B cell (primary cell): ENCODE measurements around the gene PMVK. TPM values are rescaled to one million over a fixed set of nuclear protein-coding genes. Genes with fewer than 3 reads are reported as not detected.

Experiments used
- ATAC-seq: fragments of 200-7000 bp; cut with Tn5 transposase; one replicate; pipeline ENCODE4 v1.10.0; 2021; ENCODE audit warnings: low read depth, mild to moderate bottlenecking, moderate number of reproducible peaks, moderate library complexity
- CTCF ChIA-PET: fragments of 350-600 bp; sonication (Branson Sonifier 250); formaldehyde crosslinking; loops from one replicate; lab custom pipeline; 2021; ENCODE audit warnings: antibody characterized with exemption, inconsistent platforms; lab: Charles Lee
- POLR2A ChIA-PET: fragments of 350-600 bp; sonication (Branson Sonifier 250); formaldehyde crosslinking; loops from one replicate; lab custom pipeline; 2021; ENCODE audit warnings: antibody characterized with exemption; lab: Charles Lee
- DNase-seq: peaks from one replicate; pipeline ENCODE4 v3.0.0; 2013
- H2AFZ ChIP-seq: 2 replicates; pipeline ENCODE4 v1.6.1; 2012; ENCODE audit warnings: mild to moderate bottlenecking, low read depth, low read length; ENCODE audit not compliant: insufficient read depth, poor library complexity, severe bottlenecking
- H3K27ac ChIP-seq, 2 donors: 1 replicate in 1 of 2; 2 replicates in 1 of 2; pipeline ENCODE4 v1.5.1; 2012 to 2013; ENCODE audit warnings: low read length in 2 of 2, mild to moderate bottlenecking in 2 of 2, moderate library complexity in 1 of 2
- H3K27me3 ChIP-seq, 4 experiments: fragments of 200-600 bp in 1 of 4; sonication (generic) in 1 of 4; replicated peaks in 1 of 4; 1 replicate in 2 of 4; 2 replicates in 2 of 4; pipeline versions ENCODE4 v1.6.1 to v1.7.0; 2013 to 2016; ENCODE audit warnings: low read length in 3 of 4, mild to moderate bottlenecking in 2 of 4, mixed read lengths in 1 of 4, moderate library complexity in 1 of 4; ENCODE audit not compliant: insufficient read depth in 4 of 4, control insufficient read depth in 3 of 4; ENCODE audit errors: control extremely low read depth in 1 of 4
- H3K36me3 ChIP-seq, 2 experiments: replicated peaks in 1 of 2; 1 replicate in 1 of 2; 2 replicates in 1 of 2; pipeline versions ENCODE4 v1.6.1 to v1.7.1; 2013; ENCODE audit warnings: low read length in 1 of 2; ENCODE audit not compliant: insufficient read depth in 2 of 2, control insufficient read depth in 1 of 2; ENCODE audit errors: control extremely low read depth in 1 of 2, extremely low read depth in 1 of 2
- H3K4me1 ChIP-seq, 2 donors: fragments of 200-600 bp in 1 of 2; sonication (generic) in 1 of 2; 1 replicate in 1 of 2; 2 replicates in 1 of 2; pipeline versions ENCODE4 v1.5.1 to v1.6.1; 2013 to 2017; ENCODE audit warnings: low read length in 2 of 2; ENCODE audit not compliant: control insufficient read depth in 2 of 2, insufficient read depth in 2 of 2
- H3K4me2 ChIP-seq: replicated peaks from 2 replicates; pipeline ENCODE3; 2012; ENCODE audit warnings: mild to moderate bottlenecking, low read depth, low read length; ENCODE audit not compliant: poor library complexity, severe bottlenecking
- H3K4me3 ChIP-seq, 5 experiments: fragments of 200-600 bp in 1 of 5; sonication (generic) in 1 of 5; 1 replicate in 3 of 5; 2 replicates in 2 of 5; pipeline versions ENCODE4 v1.5.1 to v1.7.0; 2011 to 2016; ENCODE audit warnings: low read length in 4 of 5, mild to moderate bottlenecking in 4 of 5, low read depth in 2 of 5, control low read depth in 1 of 5, moderate library complexity in 1 of 5; ENCODE audit not compliant: insufficient read depth in 1 of 5; ENCODE audit errors: control extremely low read depth in 1 of 5, extremely low read depth in 1 of 5
- H3K79me2 ChIP-seq: fragments of 200-600 bp; sonication (generic); one replicate; pipeline ENCODE4 v1.6.0; 2016; ENCODE audit warnings: low read length; ENCODE audit not compliant: control insufficient read depth, insufficient read depth
- H3K9ac ChIP-seq: fragments of 200-600 bp; sonication (generic); 2 replicates; pipeline ENCODE4 v1.6.1; 2017; ENCODE audit warnings: mild to moderate bottlenecking, low read length, moderate library complexity
- H3K9me3 ChIP-seq, 3 donors: one replicate each; pipeline versions ENCODE4 v1.6.1 to v1.7.1; 2013; ENCODE audit warnings: low read length in 2 of 3; ENCODE audit not compliant: control insufficient read depth in 2 of 3, insufficient read depth in 1 of 3; ENCODE audit errors: control extremely low read depth in 1 of 3
- H4K20me1 ChIP-seq: 2 replicates; pipeline ENCODE4 v1.6.0; 2012; ENCODE audit warnings: mild to moderate bottlenecking, low read length; ENCODE audit not compliant: insufficient read depth, control insufficient read depth, poor library complexity, severe bottlenecking
- H3K27ac Mint-ChIP-seq: one replicate; pipeline ENCODE4 v1.8.0; 2021; ENCODE audit warnings: mixed read lengths
- H3K27me3 Mint-ChIP-seq: one replicate; pipeline ENCODE4 v1.8.0; 2021; ENCODE audit warnings: mixed read lengths
- H3K4me1 Mint-ChIP-seq: one replicate; pipeline ENCODE4 v1.8.0; 2021; ENCODE audit warnings: mixed read lengths
- H3K4me3 Mint-ChIP-seq: one replicate; pipeline ENCODE4 v1.8.0; 2021; ENCODE audit warnings: mixed read lengths
- H3K9me3 Mint-ChIP-seq: one replicate; pipeline ENCODE4 v1.8.0; 2022; ENCODE audit warnings: mixed read lengths; ENCODE audit not compliant: insufficient read depth
- CTCF ChIP-seq: fragments of 200-600 bp; IDR thresholded peaks from one replicate; pipeline ENCODE4 v1.8.0; 2022; ENCODE audit warnings: antibody characterized with exemption, mild to moderate bottlenecking
- EZH2 ChIP-seq: IDR thresholded peaks from 2 replicates; pipeline ENCODE4 v1.6.1; 2012; ENCODE audit warnings: borderline replicate concordance, low read depth, mild to moderate bottlenecking, moderate library complexity, low read length; ENCODE audit not compliant: insufficient read depth, poor library complexity, severe bottlenecking
- WGBS: methylation state at CpG from one replicate; pipeline ENCODE4 v1.1.5; 2013; ENCODE audit warnings: missing lambda C conversion rate; ENCODE audit not compliant: insufficient coverage; 5-methylcytosine and 5-hydroxymethylcytosine counted together
- intact Hi-C: fragments of 100-400 bp; cut with micrococcal nuclease; formaldehyde crosslinking; loops from one replicate; pipeline ENCODE4 v1.10.0; 2022
- polyA plus RNA-seq: library from polyadenylated mRNA; depleted of rRNA; stranded (reverse); fragments of >200 nt; gene quantifications from 2 replicates; pipeline ENCODE4 v1.2.3, GENCODE V29; 2012
- total RNA-seq, 2 donors: library from RNA; stranded (reverse); fragments of 120-200 nt in 1 of 2; gene quantifications; 1 replicate in 1 of 2; 2 replicates in 1 of 2; pipeline versions ENCODE4 v1.2.3 to v1.2.4, GENCODE V29; 2013 to 2022

PMVK gene
- total and polyA plus RNA-seq, 2 donors (not counting 1 experiment from before 2014, with no cell fraction given) = 15.0 to 15.4 TPM

GRCh38 chr1:154937085-154937987 is 817 bp upstream of the PMVK start:
- Histone ChIP-seq H2AFZ (peak overlapping the region; percentile 98), H3K27ac (peak overlapping the region; percentile 98), H3K9me3 (no peaks in the 10 kb centered on the region), H3K79me2 (peaks cover 42% of the 10 kb centered on the region), H3K9ac (peak overlapping the region; percentile 93), H4K20me1 (peaks cover 3% of the 10 kb centered on the region), H3K4me3 (peak overlapping the region; percentile 76 to 90 (median 80)), H3K36me3 (no peaks in the 10 kb centered on the region), H3K4me1 (peaks cover 39 to 57% of the 10 kb centered on the region in 2 donors), H3K27me3 (no peaks in the 10 kb centered on the region), H3K4me2 (peak overlapping the region; percentile 80)
- Mint-ChIP-seq H3K27me3 (no peaks in the 10 kb centered on the region), H3K27ac (peak overlapping the region; percentile 100), H3K4me3 (peak overlapping the region; percentile 97), H3K9me3 (no peaks in the 10 kb centered on the region), H3K4me1 (peaks cover 57% of the 10 kb centered on the region)
- 0% methylated on average over 34 of the region's 36 CpGs for WGBS
- TF ChIP-seq EZH2 (no peak), CTCF (no peak)
- intact Hi-C loops = loop anchor here (1.0 to 5.0 kb wide), 12 partner anchors 18 to 920 kb away; partner anchors contain the start of genes ADAR, ATP8B2, CKS1B and EFNA4
- ChIA-PET CTCF (interaction anchor here (0.6 to 2.9 kb wide), 25 partner anchors 8 to 609 kb away, joined by 3 to 30 read pairs (median 7); partner anchors contain the start of genes PBXIP1, PYGO2 and SHC1), POLR2A (interaction anchor here (0.7 to 1.7 kb wide), 12 partner anchors 14 to 717 kb away, joined by 3 to 9 read pairs (median 4); partner anchors contain the start of genes KCNN3, PBXIP1, PYGO2 and UBAP2L)
- ATAC-seq (peak; percentile 76), DNase-seq (peak; percentile 97)
